ENCODE results near the gene TOLLIP. TPM values are rescaled to one million over a fixed set of nuclear protein-coding genes. Genes with fewer than 3 reads are reported as not detected.
A peak's percentile ranks its signal among the peaks of the same experiment; 100 is the strongest.

TOLLIP gene
- total RNA-seq, 6 experiments from 2014 or later, result 68.3 to 103 (median 88.0) TPM

DNA sequence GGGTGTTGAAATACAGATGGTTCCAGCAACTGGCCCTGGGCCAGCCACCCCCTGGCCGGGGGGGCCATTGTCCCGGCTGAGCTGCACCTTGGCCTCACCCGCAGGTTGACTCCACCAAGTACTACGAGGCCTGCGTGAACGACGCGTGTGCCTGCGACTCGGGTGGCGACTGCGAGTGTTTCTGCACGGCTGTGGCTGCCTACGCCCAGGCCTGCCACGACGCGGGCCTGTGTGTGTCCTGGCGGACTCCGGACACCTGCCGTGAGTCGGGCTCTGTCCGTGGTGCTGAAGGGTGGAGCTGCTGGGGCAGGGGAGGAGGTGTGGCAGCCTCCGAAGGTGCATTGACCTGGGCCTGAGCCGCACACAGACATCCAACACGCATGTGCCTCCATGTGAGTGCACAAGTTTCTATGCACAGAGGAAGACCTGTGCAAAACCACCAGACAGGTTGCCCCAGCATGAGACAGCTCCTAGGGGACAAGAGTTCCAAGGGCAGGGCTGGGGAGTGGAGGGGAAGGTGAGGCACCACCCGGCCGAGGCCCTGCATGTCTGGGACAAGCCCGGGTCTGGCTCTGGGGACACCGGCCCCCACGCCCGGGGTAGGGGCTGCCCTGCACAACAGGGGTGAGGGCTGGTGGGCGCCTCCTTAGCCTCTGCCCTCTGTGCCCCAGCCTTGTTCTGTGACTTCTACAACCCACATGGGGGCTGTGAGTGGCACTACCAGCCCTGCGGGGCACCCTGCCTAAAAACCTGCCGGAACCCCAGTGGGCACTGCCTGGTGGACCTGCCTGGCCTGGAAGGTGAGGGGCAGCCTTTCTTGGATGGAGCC, 70.5 kb downstream of the TOLLIP start:
- TF ChIP-seq POLR2A (IDR thresholded peaks at IDR 0.05), result no peak
- TF ChIP-seq, protein P1, sequence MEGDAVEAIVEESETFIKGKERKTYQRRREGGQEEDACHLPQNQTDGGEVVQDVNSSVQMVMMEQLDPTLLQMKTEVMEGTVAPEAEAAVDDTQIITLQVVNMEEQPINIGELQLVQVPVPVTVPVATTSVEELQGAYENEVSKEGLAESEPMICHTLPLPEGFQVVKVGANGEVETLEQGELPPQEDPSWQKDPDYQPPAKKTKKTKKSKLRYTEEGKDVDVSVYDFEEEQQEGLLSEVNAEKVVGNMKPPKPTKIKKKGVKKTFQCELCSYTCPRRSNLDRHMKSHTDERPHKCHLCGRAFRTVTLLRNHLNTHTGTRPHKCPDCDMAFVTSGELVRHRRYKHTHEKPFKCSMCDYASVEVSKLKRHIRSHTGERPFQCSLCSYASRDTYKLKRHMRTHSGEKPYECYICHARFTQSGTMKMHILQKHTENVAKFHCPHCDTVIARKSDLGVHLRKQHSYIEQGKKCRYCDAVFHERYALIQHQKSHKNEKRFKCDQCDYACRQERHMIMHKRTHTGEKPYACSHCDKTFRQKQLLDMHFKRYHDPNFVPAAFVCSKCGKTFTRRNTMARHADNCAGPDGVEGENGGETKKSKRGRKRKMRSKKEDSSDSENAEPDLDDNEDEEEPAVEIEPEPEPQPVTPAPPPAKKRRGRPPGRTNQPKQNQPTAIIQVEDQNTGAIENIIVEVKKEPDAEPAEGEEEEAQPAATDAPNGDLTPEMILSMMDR (IDR thresholded peaks at IDR 0.05), result no peak
- Histone ChIP-seq H3K4me3 (no peak overlapping the region), H3K27me3 (no peaks in the 10 kb centered on the region), H3K4me1 (no peaks in the 10 kb centered on the region), H3K9me3 (no peaks in the 10 kb centered on the region), H3K36me3 (no peaks in the 10 kb centered on the region), H3K27ac (no peak overlapping the region)
- ATAC-seq (peak; percentile 65 to 92 (median 82)), DNase-seq (peak; percentile 70 to 80 (median 77))
- no CpG with 5 or more reads among the region's 34 CpGs for WGBS (ENCODE audit: insufficient coverage, low coverage, low lambda C conversion rate, missing lambda C conversion rate)
- intact Hi-C loops (cut with DNase I), result no loop called here

DNA sequence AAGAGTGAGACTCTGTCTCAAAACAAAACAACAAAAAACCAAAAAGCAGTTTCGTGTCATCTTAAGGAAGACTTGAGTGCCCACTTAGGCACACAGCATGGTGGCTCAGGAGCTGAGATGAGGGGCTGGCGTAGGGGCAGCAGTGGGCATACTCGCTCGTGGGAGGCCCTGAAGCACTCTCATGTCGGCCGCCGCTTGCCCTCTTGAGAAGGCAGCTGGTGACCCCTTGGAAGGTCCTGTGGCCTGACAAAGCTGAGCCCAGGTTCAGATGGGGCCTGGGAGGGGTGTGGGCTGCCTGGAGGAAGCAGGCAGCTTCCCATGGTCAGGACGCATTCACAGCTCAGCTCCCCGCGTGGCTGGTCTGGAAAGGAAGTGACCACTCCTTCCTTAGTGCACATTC, 71.6 kb downstream of the TOLLIP start:
- Histone ChIP-seq H3K4me3 (no peak overlapping the region), H3K36me3 (no peaks in the 10 kb centered on the region), H3K27ac (no peak overlapping the region), H3K9me3 (no peaks in the 10 kb centered on the region), H3K27me3 (no peaks in the 10 kb centered on the region), H3K4me1 (no peaks in the 10 kb centered on the region)
- TF ChIP-seq, protein P1 (IDR thresholded peaks at IDR 0.05), result no peak
- no peak for TF ChIP-seq POLR2A (IDR thresholded peaks at IDR 0.05)
- DNase-seq (no peak), ATAC-seq (no peak)
- no CpG with 5 or more reads among the region's 10 CpGs for WGBS (ENCODE audit: insufficient coverage, low coverage, low lambda C conversion rate, missing lambda C conversion rate)
- intact Hi-C loops (cut with DNase I), result no loop called here

DNA sequence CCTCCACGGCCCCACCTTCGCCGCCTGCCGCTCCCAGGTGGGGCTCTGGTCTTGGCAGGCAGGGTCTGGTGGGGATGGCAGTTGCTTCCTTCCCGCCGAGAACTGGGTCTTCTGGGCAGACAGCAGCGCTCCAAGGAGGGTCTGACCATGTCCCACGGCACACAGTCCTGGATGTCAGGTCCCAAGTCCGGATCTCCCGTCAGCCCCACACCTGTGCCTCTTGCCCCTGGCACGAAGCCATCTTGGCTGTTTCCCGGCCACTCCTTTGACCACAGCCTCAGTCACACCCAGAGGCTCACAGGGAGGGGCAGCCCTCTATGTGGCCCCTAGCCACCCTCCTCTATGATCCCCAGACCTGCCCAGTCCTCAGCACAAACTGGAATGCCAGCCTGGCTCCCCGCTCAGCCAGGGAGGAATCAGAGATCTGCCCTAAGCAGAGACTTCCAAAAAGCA, 72.3 kb downstream of the TOLLIP start:
- intact Hi-C loops (cut with DNase I), result no loop called here
- Histone ChIP-seq H3K4me1 (no peaks in the 10 kb centered on the region), H3K36me3 (no peaks in the 10 kb centered on the region), H3K9me3 (no peaks in the 10 kb centered on the region), H3K27ac (no peak overlapping the region), H3K27me3 (no peaks in the 10 kb centered on the region), H3K4me3 (no peak overlapping the region)
- ATAC-seq (no peak), DNase-seq (peak in 1 of 3 donors; percentile 51)
- no peak for TF ChIP-seq POLR2A (IDR thresholded peaks at IDR 0.05)
- TF ChIP-seq, protein P1 (IDR thresholded peaks at IDR 0.05), result no peak
- 97% methylated on average over 6 of the region's 13 CpGs for WGBS (ENCODE audit: insufficient coverage, low coverage, low lambda C conversion rate, missing lambda C conversion rate)

DNA sequence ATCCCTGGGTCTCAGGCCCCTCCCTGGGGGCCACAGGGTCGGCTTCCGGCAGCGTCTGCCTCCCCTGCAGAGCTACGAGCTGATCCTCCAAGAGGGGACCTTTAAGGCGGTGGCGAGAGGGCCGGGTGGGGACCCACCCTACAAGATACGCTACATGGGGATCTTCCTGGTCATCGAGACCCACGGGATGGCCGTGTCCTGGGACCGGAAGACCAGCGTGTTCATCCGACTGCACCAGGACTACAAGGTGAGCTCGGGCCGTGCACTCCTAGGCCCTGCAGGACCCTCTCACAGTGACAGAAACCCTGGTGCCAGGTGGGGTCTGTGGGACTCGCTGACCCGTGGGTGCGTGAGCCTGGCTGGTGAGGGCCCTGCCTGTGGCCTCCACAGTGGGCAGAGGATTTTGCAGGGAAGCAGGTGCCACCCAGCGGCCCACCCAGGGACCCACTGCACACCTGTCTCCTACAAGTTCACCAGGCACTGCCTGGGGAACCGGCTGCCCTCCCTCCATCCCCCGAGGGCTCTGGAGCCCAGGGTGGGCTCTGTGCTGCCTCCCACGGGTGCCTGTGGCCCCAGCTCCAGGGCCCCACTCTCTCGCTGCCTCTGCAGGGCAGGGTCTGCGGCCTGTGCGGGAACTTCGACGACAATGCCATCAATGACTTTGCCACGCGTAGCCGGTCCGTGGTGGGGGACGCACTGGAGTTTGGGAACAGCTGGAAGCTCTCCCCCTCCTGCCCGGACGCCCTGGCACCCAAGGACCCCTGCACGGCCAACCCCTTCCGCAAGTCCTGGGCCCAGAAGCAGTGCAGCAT, 72.9 kb downstream of the TOLLIP start:
- H3K27ac ChIP-seq, result no peak overlapping the region
- TF ChIP-seq, protein P1 (IDR thresholded peaks at IDR 0.05), result no peak
- TF ChIP-seq POLR2A (IDR thresholded peaks at IDR 0.05), result no peak
- intact Hi-C loops (cut with DNase I), result no loop called here

More for the DNA sequence above, 72.9 kb downstream of the TOLLIP start:
- Histone ChIP-seq H3K27me3 (no peaks in the 10 kb centered on the region), H3K9me3 (no peaks in the 10 kb centered on the region), H3K4me3 (no peak overlapping the region), H3K4me1 (no peaks in the 10 kb centered on the region), H3K36me3 (no peaks in the 10 kb centered on the region)
- WGBS (ENCODE audit: insufficient coverage, low coverage, low lambda C conversion rate, missing lambda C conversion rate), result 89% methylated on average over 5 of the region's 37 CpGs
- DNase-seq, result peak in 2 of 3 donors; percentile 11 to 44
- ATAC-seq, result no peak

Data from right lobe of liver (tissue), 6 donors.